K562 (cell line): ENCODE data around the gene SALL2. TPM values are rescaled to one million over a fixed set of nuclear protein-coding genes. Genes with fewer than 3 reads are reported as not detected.
A peak's percentile ranks its signal among the peaks of the same experiment; 100 is the strongest.

Experiments
- ASH1L ChIP-seq: fragments of 450-650 bp; IDR thresholded peaks from 2 replicates; pipeline ENCODE4 v1.6.1; 2018; ENCODE audit warnings: borderline replicate concordance, mild to moderate bottlenecking, low read depth; ENCODE audit not compliant: partially characterized antibody
- CGGBP1 ChIP-seq: fragments of 250-450 bp; sonication (Bioruptor Pico); IDR thresholded peaks from 2 replicates; pipeline ENCODE4 v1.9.0; 2021; ENCODE audit warnings: mild to moderate bottlenecking
- DPF2 ChIP-seq: fragments of 450-650 bp; IDR thresholded peaks from 2 replicates; pipeline ENCODE4 v1.6.1; 2016
- LCOR ChIP-seq: sonication (generic); formaldehyde crosslinking; IDR thresholded peaks from 2 replicates; pipeline ENCODE4 v1.8.0; 2022; ENCODE audit warnings: mild to moderate bottlenecking, missing genetic modification reagents
- MTA1 ChIP-seq: fragments of 450-650 bp; IDR thresholded peaks from 2 replicates; pipeline ENCODE4 v1.6.1; 2017; ENCODE audit warnings: borderline replicate concordance
- NFXL1 ChIP-seq: fragments of 450-650 bp; formaldehyde crosslinking; IDR thresholded peaks from 2 replicates; pipeline ENCODE4 v1.4.0; 2021; ENCODE audit warnings: mild to moderate bottlenecking
- POLR3G ChIP-seq: IDR thresholded peaks from 2 replicates; pipeline ENCODE4 v1.6.1; 2011; ENCODE audit not compliant: insufficient read length, insufficient replicate concordance; ENCODE audit errors: extremely low read depth
- PRPF4 ChIP-seq: fragments of 200-400 bp; formaldehyde crosslinking; IDR thresholded peaks from one replicate; pipeline ENCODE4 v1.6.1; 2017; ENCODE audit warnings: low read length, low read depth, mild to moderate bottlenecking; ENCODE audit not compliant: insufficient read depth, poor library complexity, severe bottlenecking
- SOX6 ChIP-seq: fragments of 450-650 bp; IDR thresholded peaks from 2 replicates; pipeline ENCODE4 v1.6.1; 2014; ENCODE audit warnings: mild to moderate bottlenecking
- YY1 ChIP-seq, 3 experiments: IDR thresholded peaks; 2 replicates each; pipeline ENCODE4 v1.6.1; 2011; ENCODE audit warnings: low read length in 2 of 3, mild to moderate bottlenecking in 2 of 3, moderate library complexity in 2 of 3, borderline replicate concordance in 1 of 3, control low read depth in 1 of 3, low read depth in 1 of 3; ENCODE audit not compliant: insufficient read depth in 3 of 3, insufficient replicate concordance in 2 of 3, control insufficient read depth in 1 of 3, insufficient read length in 1 of 3; ENCODE audit errors: extremely low read depth in 1 of 3
- ZBTB17 ChIP-seq: fragments of 450-650 bp; formaldehyde crosslinking; IDR thresholded peaks from 2 replicates; pipeline ENCODE4 v1.4.0; 2020; ENCODE audit warnings: mild to moderate bottlenecking
- ZNF239 ChIP-seq: fragments of 250-450 bp; sonication (Bioruptor Pico); IDR thresholded peaks from 2 replicates; pipeline ENCODE4 v1.4.0; 2020; ENCODE audit warnings: mild to moderate bottlenecking
- ZNF766 ChIP-seq: fragments of 200-800 bp; sonication (Bioruptor generic); conservative IDR thresholded peaks from 2 replicates; pipeline ENCODE4 v1.6.1; 2016; ENCODE audit warnings: missing genetic modification characterization, missing compliant biosample characterization
- ZSCAN29 ChIP-seq: fragments of 450-650 bp; IDR thresholded peaks from 2 replicates; pipeline ENCODE4 v1.6.1; 2017
- polyA plus RNA-seq, 8 experiments: library from polyadenylated mRNA; depleted of rRNA in 4 of 8; stranded (reverse) in 5 of 8; unstranded in 3 of 8; fragments of >200 nt; fragmentation: Nextera tagmentation in 2 of 8; fragmentation: Illumina TruSeq in 1 of 8; extraction: Ambion mirVana in 2 of 8; extraction: Trizol in 1 of 8; gene quantifications; 2 replicates each; pipeline versions ENCODE4 v1.2.1 to v1.2.3, GENCODE V29; 2011 to 2014; ENCODE audit warnings: inconsistent platforms in 1 of 8, missing spikeins in 1 of 8
- total RNA-seq, 7 experiments: library from RNA; depleted of rRNA in 6 of 7; stranded (reverse); fragments of >200 nt in 6 of 7; fragmentation: Illumina TruSeq in 2 of 7; extraction: Trizol in 2 of 7; gene quantifications; 2 replicates each; pipeline versions ENCODE4 v1.2.1 to v1.2.3, GENCODE V29; 2011 to 2021; ENCODE audit warnings: low replicate concordance in 1 of 7
- TF ChIP-seq, protein P1 (sequence below): fragments of 450-650 bp; IDR thresholded peaks from 2 replicates; pipeline ENCODE4 v1.6.1; 2018; ENCODE audit warnings: mild to moderate bottlenecking, low read depth; ENCODE audit not compliant: partially characterized antibody
- TF ChIP-seq, protein P2 (sequence below): sonication (generic); formaldehyde crosslinking; IDR thresholded peaks from 2 replicates; pipeline ENCODE4 v1.8.0; 2022; ENCODE audit warnings: mild to moderate bottlenecking, missing genetic modification reagents

The SALL2 gene
- total and polyA plus RNA-seq, 9 of the 15 experiments (the other 6 are each of a cell fraction or from before 2014, with no cell fraction given), result 6.6 to 30.4 (median 12.9) TPM

DNA sequence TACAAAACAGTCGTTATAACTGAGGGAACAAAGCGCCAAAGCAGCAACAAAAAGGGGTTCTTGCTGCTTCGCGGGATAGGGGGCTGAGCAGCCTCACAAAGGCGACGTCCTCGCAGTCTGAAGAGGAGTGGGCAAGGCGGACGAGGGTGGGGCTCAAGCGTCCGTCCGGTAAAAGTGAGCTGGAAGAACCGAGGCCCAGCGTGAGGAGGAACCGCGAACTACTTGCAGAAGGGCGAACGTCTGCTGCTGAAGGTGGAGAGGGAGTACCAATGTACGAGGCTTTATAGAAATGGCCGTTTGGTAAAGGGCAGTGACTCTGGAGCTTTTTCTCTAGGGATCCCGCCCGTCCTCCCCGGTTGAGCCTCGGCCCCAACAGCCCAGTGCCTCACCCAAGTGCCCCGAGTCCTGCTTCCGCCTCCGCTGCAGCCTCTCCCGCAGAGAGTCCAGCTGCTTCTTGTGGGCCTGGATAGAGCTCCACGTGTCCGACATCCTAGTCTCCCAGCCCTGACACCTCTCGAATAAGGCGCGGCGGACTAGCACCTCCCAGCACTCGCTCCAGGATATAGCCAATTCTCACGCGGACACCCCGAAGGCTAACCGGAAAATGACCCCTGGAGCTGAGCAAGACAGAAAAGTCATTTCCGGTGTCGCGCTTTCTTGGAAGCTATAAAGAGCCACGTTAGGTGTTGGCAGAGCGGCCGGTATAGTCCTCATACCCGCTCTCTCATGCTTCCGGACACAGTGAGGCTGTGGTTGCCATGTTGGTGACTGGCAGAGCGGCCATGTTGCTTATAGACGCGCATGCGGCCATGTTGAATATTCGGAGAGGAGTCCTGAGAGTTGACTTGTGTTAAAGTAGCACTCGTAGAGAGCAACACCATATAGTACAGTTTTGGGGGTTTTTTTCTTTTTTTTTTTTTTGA is 15.2 kb downstream of the SALL2 start, which contains the start of gene METTL3 (continued):
- no peak for TF ChIP-seq CGGBP1
- TF ChIP-seq, protein P1, sequence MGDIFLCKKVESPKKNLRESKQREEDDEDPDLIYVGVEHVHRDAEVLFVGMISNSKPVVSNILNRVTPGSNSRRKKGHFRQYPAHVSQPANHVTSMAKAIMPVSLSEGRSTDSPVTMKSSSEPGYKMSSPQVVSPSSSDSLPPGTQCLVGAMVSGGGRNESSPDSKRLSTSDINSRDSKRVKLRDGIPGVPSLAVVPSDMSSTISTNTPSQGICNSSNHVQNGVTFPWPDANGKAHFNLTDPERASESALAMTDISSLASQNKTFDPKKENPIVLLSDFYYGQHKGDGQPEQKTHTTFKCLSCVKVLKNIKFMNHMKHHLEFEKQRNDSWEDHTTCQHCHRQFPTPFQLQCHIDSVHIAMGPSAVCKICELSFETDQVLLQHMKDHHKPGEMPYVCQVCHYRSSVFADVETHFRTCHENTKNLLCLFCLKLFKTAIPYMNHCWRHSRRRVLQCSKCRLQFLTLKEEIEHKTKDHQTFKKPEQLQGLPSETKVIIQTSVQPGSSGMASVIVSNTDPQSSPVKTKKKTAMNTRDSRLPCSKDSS, result no peak
- peak; percentile 50; the same call in 1 of the 2 replicates for TF ChIP-seq LCOR
- TF ChIP-seq YY1 (IDR thresholded peaks at IDR 0.05; ENCODE audit: borderline replicate concordance in 1 of 3, control insufficient read depth in 1 of 3, extremely low read depth in 1 of 3, insufficient read depth in 3 of 3, insufficient read length in 1 of 3, insufficient replicate concordance in 2 of 3, low read depth in 1 of 3, low read length in 2 of 3), result peak; percentile 99 to 100 (median 100)
- TF ChIP-seq, protein P2, sequence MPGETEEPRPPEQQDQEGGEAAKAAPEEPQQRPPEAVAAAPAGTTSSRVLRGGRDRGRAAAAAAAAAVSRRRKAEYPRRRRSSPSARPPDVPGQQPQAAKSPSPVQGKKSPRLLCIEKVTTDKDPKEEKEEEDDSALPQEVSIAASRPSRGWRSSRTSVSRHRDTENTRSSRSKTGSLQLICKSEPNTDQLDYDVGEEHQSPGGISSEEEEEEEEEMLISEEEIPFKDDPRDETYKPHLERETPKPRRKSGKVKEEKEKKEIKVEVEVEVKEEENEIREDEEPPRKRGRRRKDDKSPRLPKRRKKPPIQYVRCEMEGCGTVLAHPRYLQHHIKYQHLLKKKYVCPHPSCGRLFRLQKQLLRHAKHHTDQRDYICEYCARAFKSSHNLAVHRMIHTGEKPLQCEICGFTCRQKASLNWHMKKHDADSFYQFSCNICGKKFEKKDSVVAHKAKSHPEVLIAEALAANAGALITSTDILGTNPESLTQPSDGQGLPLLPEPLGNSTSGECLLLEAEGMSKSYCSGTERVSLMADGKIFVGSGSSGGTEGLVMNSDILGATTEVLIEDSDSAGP (CRISPR knock-in tag), result no peak
- TF ChIP-seq MTA1, result peak; percentile 93
- peak; percentile 68 for TF ChIP-seq ASH1L
- TF ChIP-seq NFXL1 (CRISPR knock-in tag), result no peak
- peak; percentile 99 for TF ChIP-seq ZNF766 (CRISPR knock-in tag)
- no peak for TF ChIP-seq SOX6
- TF ChIP-seq DPF2, result no peak
- no peak for TF ChIP-seq ZSCAN29
- TF ChIP-seq ZBTB17 (CRISPR knock-in tag), result 0 out of 2 replicates have a peak, but pooled peaks have one; percentile 20
- no peak for TF ChIP-seq ZNF239 (CRISPR knock-in tag)
- no peak for TF ChIP-seq PRPF4
- no peak for TF ChIP-seq POLR3G
